ENCODE results near the gene RNU6-9. TPM values are rescaled to one million over a fixed set of nuclear protein-coding genes. Genes with fewer than 3 reads are reported as not detected.

The RNU6-9 gene
- total RNA-seq, 1 experiment from 2014 or later = not detected

DNA sequence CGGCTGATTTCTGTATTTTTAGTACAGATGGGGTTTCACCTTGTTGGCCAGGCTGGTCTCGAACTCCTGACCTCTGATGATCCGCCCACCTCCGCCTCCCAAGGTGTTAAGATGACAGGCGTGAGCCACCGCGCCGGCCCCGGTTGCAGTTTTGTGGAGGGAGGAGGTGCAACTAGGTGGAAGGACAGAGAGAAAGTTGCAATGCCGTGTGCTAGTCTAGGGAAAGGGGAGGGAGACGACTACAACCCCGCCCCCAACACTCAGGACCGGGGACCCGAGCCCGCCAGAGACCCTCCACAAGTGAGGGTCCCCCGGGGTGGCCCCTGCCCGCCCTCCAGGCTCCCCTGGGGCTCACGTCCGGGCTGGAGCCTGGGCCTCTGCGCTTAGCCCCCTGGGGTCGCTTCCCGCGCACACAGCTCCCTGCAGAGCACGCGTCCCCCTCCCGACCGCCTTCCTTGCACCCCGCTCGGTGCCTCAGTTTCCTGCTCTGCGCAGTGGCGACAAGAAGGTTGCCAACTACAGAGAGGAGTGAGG is 31.3 kb downstream of the RNU6-9 start:
- no peaks in the 10 kb centered on the region for H3K36me3 Mint-ChIP-seq
- TF ChIP-seq, protein P1, sequence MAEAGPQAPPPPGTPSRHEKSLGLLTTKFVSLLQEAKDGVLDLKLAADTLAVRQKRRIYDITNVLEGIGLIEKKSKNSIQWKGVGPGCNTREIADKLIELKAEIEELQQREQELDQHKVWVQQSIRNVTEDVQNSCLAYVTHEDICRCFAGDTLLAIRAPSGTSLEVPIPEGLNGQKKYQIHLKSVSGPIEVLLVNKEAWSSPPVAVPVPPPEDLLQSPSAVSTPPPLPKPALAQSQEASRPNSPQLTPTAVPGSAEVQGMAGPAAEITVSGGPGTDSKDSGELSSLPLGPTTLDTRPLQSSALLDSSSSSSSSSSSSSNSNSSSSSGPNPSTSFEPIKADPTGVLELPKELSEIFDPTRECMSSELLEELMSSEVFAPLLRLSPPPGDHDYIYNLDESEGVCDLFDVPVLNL (CRISPR knock-in tag; IDR thresholded peaks at IDR 0.05; ENCODE audit: borderline replicate concordance, low read depth) = no peak
- TF ChIP-seq NR3C1 (CRISPR knock-in tag; conservative IDR thresholded peaks at IDR 0.05; ENCODE audit: low read depth) (no peak), FOXJ3 (CRISPR knock-in tag; IDR thresholded peaks at IDR 0.05; ENCODE audit: borderline replicate concordance) (no peak), ZNF423 (CRISPR knock-in tag; IDR thresholded peaks at IDR 0.05) (peak; percentile 59; the same call in 1 of the 2 replicates), EMX1 (CRISPR knock-in tag; IDR thresholded peaks at IDR 0.05) (no peak)
- H3K4me3 Mint-ChIP-seq = peak overlapping the region; percentile 75
- CTCF ChIA-PET = interaction anchor here (0.8 to 2.2 kb wide), 3 partner anchors 8 to 97 kb away, joined by 3 to 9 read pairs (median 3); no protein-coding TSS in a partner anchor
- H3K27ac Mint-ChIP-seq = no peak overlapping the region
- POLR2A ChIA-PET = interaction anchor here (1.4 kb wide), 1 partner anchor 60 kb away, joined by 4 read pairs; the partner anchor contains the start of gene WDR18
- no peak for ATAC-seq
- peak; percentile 59 for DNase-seq (ENCODE audit: low spot score)
- H3K4me1 Mint-ChIP-seq = peaks cover 18% of the 10 kb centered on the region
- peaks cover 27% of the 10 kb centered on the region for H3K27me3 Mint-ChIP-seq (ENCODE audit: low read depth)
- no peaks in the 10 kb centered on the region for H3K9me3 Mint-ChIP-seq

DNA sequence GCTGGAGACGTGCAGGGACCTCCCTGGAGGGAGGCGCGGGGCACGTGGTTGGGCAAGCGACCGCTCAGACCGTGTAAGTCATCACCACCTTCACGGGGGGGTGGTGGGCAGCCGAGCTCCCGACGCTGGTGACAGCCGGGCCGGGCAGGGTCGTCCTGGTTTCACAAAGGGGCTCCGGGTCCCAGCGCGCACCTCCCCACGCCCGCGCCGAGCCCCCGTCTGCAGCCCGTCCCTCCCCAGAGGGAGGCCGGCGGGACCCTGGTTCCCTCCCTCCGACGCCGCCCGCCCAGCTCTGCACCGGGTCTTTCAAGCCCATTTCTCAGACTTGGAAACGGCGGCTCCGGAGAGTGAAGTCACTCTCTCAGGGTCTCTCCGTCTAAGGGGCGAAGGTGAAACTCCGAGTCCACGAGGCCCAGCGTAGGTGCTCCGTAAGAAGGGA is 31.8 kb downstream of the RNU6-9 start:
- Mint-ChIP-seq H3K36me3 (peaks cover 4% of the 10 kb centered on the region), H3K9me3 (no peaks in the 10 kb centered on the region), H3K4me3 (peak overlapping the region; percentile 75), H3K27me3 (ENCODE audit: low read depth) (peaks cover 24% of the 10 kb centered on the region), H3K27ac (no peak overlapping the region), H3K4me1 (peaks cover 18% of the 10 kb centered on the region)
- DNase-seq (ENCODE audit: low spot score) (no peak), ATAC-seq (peak; percentile 62)
- ChIA-PET CTCF (interaction anchor here (0.8 to 2.2 kb wide), 3 partner anchors 9 to 97 kb away, joined by 3 to 9 read pairs (median 3); no protein-coding TSS in a partner anchor), POLR2A (interaction anchor here (1.4 kb wide), 1 partner anchor 59 kb away, joined by 4 read pairs; the partner anchor contains the start of gene WDR18)
- 0 out of 2 replicates have a peak, but pooled peaks have one; percentile 18 for TF ChIP-seq ETV6 (CRISPR knock-in tag; IDR thresholded peaks at IDR 0.05)
- TF ChIP-seq, protein P2, sequence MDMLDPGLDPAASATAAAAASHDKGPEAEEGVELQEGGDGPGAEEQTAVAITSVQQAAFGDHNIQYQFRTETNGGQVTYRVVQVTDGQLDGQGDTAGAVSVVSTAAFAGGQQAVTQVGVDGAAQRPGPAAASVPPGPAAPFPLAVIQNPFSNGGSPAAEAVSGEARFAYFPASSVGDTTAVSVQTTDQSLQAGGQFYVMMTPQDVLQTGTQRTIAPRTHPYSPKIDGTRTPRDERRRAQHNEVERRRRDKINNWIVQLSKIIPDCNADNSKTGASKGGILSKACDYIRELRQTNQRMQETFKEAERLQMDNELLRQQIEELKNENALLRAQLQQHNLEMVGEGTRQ (CRISPR knock-in tag; IDR thresholded peaks at IDR 0.05) = peak; percentile 66; the same call in 1 of the 2 replicates
- no peak for TF ChIP-seq CREM (CRISPR knock-in tag; IDR thresholded peaks at IDR 0.05)
- 0 out of 2 replicates have a peak, but pooled peaks have one; percentile 29 for TF ChIP-seq FOXK1 (CRISPR knock-in tag; IDR thresholded peaks at IDR 0.05)
- TF ChIP-seq, protein P3, sequence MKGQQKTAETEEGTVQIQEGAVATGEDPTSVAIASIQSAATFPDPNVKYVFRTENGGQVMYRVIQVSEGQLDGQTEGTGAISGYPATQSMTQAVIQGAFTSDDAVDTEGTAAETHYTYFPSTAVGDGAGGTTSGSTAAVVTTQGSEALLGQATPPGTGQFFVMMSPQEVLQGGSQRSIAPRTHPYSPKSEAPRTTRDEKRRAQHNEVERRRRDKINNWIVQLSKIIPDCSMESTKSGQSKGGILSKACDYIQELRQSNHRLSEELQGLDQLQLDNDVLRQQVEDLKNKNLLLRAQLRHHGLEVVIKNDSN (CRISPR knock-in tag; IDR thresholded peaks at IDR 0.05) = peak; percentile 73
- TF ChIP-seq, protein P4, sequence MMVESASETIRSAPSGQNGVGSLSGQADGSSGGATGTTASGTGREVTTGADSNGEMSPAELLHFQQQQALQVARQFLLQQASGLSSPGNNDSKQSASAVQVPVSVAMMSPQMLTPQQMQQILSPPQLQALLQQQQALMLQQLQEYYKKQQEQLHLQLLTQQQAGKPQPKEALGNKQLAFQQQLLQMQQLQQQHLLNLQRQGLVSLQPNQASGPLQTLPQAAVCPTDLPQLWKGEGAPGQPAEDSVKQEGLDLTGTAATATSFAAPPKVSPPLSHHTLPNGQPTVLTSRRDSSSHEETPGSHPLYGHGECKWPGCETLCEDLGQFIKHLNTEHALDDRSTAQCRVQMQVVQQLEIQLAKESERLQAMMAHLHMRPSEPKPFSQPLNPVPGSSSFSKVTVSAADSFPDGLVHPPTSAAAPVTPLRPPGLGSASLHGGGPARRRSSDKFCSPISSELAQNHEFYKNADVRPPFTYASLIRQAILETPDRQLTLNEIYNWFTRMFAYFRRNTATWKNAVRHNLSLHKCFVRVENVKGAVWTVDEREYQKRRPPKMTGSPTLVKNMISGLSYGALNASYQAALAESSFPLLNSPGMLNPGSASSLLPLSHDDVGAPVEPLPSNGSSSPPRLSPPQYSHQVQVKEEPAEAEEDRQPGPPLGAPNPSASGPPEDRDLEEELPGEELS (CRISPR knock-in tag; IDR thresholded peaks at IDR 0.05) = peak; percentile 62; the same call in 1 of the 2 replicates
- TF ChIP-seq TCF7 (CRISPR knock-in tag; IDR thresholded peaks at IDR 0.05; ENCODE audit: low read depth) = no peak
- TF ChIP-seq GTF2I (CRISPR knock-in tag; conservative IDR thresholded peaks at IDR 0.05) = peak; percentile 98

DNA sequence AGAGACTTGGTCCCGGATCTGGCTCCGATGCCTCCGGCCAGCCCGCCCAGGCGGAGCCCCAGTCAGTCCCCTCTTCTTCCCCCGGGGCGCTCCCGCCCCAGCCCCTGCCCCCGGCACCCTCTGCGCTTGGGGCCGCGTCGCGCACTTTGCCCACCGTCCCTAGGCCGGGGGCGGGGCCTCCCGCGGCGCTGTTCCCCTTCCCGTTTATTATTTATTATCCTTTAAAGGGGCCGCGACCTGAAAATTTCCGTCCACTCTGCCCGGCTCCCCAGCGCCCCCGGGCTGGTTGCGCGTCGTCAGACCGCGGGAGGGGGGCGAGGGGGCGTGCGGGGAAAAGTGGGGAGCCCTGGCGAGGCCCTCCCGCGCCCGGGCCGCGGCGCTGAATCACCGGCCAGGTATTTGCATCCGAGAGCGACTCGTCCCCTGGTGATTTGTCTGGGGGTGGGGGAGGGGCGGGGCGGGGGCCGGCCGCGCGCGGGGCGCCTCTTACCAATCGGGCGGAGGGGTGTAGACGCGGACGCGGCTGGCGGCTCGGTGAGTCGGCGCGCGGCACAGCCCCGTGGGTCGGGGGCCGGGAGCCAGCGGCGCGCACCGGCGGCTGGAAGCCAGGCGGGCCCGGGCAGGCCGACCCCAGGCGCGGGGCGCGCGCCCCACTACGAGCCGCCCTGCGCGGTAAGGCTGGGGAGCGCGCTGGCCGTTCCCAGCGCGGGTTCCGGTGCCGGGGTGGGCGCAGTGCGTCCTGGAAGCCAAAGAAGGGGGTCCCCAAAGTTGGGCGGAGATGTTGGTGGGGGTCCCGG is 32.4 kb downstream of the RNU6-9 start, which contains the start of gene ARID3A:
TSS of gene ARID3A (plus strand) at position 510 of the 797 bp plus-strand sequence. CDS start 3,494 bp downstream, outside the sequence.
- no peak for ATAC-seq
- H3K4me3 Mint-ChIP-seq = peak within 1 kb of the TSS; percentile 75
- CTCF ChIA-PET = interaction anchor here (1.1 kb wide), 1 partner anchor 96 kb away, joined by 3 read pairs; no protein-coding TSS in a partner anchor
- no peak within 1 kb of the TSS for H3K27ac Mint-ChIP-seq
- POLR2A ChIA-PET = no interaction called here
- peaks cover 17% of the 10 kb centered on the region for H3K4me1 Mint-ChIP-seq
- peaks cover 18% of the 10 kb centered on the region for H3K27me3 Mint-ChIP-seq (ENCODE audit: low read depth)
- no peaks in the 10 kb centered on the region for H3K9me3 Mint-ChIP-seq
- peaks cover 6% of the 10 kb centered on the region for H3K36me3 Mint-ChIP-seq
- peak; percentile 85 for DNase-seq (ENCODE audit: low spot score)
- TF ChIP-seq TCF7 (CRISPR knock-in tag; IDR thresholded peaks at IDR 0.05; ENCODE audit: low read depth) (no peak), FOXK1 (CRISPR knock-in tag; IDR thresholded peaks at IDR 0.05) (no peak), ELF4 (CRISPR knock-in tag; IDR thresholded peaks at IDR 0.05; ENCODE audit: low read depth) (no peak), IRF2 (CRISPR knock-in tag; IDR thresholded peaks at IDR 0.05; ENCODE audit: borderline replicate concordance, low read depth) (no peak), ETV6 (CRISPR knock-in tag; IDR thresholded peaks at IDR 0.05) (peak; percentile 5; the same call in 1 of the 2 replicates), ZNF219 (CRISPR knock-in tag; IDR thresholded peaks at IDR 0.05; ENCODE audit: borderline replicate concordance) (no peak), ZNF232 (CRISPR knock-in tag; IDR thresholded peaks at IDR 0.05) (no peak), KAT7 (CRISPR knock-in tag; IDR thresholded peaks at IDR 0.05; ENCODE audit: borderline replicate concordance) (0 out of 2 replicates have a peak, but pooled peaks have one; percentile 60)
- TF ChIP-seq, protein P5, sequence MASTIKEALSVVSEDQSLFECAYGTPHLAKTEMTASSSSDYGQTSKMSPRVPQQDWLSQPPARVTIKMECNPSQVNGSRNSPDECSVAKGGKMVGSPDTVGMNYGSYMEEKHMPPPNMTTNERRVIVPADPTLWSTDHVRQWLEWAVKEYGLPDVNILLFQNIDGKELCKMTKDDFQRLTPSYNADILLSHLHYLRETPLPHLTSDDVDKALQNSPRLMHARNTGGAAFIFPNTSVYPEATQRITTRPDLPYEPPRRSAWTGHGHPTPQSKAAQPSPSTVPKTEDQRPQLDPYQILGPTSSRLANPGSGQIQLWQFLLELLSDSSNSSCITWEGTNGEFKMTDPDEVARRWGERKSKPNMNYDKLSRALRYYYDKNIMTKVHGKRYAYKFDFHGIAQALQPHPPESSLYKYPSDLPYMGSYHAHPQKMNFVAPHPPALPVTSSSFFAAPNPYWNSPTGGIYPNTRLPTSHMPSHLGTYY (CRISPR knock-in tag; IDR thresholded peaks at IDR 0.05) = no peak
- TF ChIP-seq, protein P6, sequence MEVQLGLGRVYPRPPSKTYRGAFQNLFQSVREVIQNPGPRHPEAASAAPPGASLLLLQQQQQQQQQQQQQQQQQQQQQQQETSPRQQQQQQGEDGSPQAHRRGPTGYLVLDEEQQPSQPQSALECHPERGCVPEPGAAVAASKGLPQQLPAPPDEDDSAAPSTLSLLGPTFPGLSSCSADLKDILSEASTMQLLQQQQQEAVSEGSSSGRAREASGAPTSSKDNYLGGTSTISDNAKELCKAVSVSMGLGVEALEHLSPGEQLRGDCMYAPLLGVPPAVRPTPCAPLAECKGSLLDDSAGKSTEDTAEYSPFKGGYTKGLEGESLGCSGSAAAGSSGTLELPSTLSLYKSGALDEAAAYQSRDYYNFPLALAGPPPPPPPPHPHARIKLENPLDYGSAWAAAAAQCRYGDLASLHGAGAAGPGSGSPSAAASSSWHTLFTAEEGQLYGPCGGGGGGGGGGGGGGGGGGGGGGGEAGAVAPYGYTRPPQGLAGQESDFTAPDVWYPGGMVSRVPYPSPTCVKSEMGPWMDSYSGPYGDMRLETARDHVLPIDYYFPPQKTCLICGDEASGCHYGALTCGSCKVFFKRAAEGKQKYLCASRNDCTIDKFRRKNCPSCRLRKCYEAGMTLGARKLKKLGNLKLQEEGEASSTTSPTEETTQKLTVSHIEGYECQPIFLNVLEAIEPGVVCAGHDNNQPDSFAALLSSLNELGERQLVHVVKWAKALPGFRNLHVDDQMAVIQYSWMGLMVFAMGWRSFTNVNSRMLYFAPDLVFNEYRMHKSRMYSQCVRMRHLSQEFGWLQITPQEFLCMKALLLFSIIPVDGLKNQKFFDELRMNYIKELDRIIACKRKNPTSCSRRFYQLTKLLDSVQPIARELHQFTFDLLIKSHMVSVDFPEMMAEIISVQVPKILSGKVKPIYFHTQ (CRISPR knock-in tag; IDR thresholded peaks at IDR 0.05) = no peak

All from WTC11 (cell line).